Activated CD4-positive, alpha-beta T cell treated with anti-CD3 and anti-CD28 coated beads, Interleukin-2, amount 50 U/mL, for 48 hours (primary cell): ENCODE measurements around the gene MLLT10.

ENCODE experiments used
- DNase-seq, 2 experiments: peaks; one replicate each; pipeline ENCODE4 v3.0.0-alpha.2; 2020

Gene MLLT10

GRCh38 chr10:21517134-21518031, 16.6 kb upstream of the MLLT10 start:
- DNase-seq, result peak; percentile 32 to 47

DNA sequence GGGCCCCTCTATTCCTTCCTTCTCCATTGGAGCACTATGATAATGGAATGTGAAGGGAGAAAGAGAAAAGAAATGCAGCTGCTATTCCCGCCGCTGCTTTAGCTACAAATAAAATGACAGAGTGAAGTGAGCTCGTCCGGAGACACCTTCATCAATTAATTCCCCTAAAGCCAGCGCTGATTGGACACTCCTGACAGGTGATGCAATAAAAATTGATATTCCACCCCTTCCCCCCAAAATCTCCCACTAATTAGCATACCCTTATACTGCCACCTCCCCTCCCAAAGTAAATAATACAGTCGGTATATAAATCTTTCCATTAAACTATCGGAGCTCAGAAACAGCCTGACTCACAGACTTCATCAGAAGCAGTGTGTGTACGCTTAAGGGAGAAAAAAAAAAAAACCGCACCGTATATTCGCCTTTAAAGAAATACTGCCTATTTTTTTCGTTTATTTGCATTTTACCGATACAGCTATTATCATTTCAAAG, 15.8 kb upstream of the MLLT10 start:
- no peak for DNase-seq

GRCh38 chr10:21518641-21519396, 15.2 kb upstream of the MLLT10 start:
- no peak for DNase-seq

DNA sequence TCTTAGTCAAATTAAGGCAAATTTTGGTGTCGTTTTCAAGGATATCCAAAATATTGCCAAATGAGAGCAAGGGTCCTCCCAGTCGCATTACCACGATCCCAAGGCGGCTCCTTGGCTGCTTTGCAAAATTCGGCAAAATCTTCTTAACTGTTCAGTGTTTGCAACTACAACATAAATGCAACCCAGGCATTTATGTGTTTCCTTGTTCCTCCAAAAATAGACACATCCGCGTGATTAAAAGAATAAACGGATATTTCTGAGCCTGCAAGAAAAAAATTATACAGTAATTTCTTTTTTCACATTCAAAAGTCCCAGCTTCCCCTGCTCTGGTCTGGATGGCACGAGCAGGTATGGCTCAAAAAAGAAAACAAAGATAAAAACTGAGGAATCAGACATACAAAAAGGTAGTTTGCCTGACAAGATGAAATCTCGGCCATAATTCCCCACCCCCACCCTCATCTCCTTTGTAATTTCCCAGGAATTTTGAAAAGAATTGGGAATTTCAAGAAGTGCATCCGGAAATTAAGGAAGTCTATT, 14.6 kb upstream of the MLLT10 start:
- DNase-seq, result no peak

DNA sequence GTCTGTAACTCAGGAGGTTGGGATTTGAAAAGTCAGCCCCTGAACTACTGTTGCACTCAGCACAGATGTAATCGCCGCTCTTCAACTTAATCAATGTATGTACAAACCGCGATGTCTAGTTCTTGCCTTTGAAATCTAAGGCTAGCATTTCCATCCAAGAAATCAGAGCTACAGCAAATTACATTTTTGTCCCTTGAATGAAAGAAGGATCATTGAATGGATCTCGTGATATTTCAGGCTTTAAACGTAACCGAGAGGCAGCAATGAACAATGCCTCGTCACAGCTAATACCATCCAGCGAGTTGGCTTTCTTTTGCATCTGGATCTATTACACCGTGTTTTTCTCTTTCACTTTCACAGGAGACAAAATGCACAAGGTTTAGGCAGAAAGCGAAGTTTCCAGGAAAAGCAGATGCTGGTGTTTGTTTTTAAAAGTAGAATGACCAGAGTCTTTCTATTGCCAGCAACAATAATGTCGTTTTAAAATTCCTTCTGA, 14.0 kb upstream of the MLLT10 start:
- DNase-seq, result no peak

DNA sequence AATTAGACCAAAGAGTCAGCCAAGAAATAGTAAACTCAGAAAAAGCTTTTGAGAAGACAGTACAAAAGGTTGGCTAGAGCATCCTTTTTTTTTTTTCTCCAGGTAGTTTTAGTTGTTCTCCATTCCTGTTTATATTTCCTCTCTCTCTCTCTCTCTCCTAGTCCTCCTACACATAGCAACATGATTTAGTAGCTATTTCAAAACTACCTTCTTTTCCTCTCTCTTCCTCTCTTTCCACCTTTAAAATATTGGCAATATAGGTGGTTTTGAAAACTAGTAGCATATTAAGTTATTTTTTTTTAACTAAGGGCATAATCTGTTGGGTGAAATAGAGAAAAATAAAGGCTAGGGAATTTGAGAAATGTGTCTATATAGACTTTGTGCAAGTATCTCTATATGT, 13.5 kb upstream of the MLLT10 start:
- no peak for DNase-seq

DNA sequence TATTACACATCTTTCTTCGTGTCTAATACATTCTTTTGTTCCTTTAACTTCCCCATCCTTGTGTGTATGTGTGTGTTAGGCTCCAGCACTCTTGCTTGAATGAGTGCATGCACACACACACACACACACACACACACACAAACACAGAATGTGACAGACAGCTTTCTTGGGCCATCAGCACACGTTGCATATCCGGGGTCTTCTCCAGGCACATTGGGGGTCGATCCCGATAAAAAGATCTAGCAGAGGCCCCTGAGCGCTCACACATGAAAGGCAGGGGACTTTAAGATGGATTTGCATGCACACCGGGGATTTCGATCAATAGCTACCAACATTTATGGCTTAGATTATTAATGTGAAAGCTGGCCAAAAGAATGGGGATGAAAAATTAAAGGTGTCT, 13.1 kb upstream of the MLLT10 start:
- no peak for DNase-seq

DNA sequence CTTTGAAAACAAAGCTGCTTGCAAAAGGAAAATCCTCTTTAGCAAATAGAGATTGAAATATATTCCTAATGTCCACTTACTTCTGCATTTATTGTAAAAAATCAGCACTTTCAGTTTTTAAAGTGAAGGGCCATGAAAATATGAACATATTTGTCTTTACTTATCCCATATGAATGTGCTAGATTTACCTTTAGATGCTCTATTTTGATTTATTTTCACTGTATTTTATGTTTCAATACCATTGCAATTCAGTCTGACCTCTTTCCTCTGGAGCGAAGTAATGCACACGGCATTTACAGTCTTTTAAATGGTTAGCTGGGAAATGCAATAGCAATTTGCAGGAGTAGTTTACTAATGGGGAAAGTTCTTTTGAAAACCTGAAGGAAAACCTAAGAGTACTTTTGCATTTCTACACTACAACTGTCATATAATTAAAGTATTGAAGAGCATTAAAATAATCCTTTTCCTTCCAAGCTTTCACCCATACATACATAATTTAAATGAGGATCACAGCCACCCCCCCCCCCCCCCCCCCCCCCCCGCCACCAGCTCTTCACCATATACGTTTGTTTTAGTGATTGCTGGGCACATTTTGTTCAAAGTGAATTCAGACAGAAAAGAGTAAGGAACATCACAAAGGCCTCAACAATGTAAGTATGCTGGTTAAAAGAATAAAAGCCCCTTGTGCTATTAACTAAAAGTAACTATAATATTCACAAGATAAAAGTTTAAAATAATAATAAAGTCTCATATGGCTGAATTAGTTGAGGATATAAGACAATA, 12.1 kb upstream of the MLLT10 start:
- no peak for DNase-seq

DNA sequence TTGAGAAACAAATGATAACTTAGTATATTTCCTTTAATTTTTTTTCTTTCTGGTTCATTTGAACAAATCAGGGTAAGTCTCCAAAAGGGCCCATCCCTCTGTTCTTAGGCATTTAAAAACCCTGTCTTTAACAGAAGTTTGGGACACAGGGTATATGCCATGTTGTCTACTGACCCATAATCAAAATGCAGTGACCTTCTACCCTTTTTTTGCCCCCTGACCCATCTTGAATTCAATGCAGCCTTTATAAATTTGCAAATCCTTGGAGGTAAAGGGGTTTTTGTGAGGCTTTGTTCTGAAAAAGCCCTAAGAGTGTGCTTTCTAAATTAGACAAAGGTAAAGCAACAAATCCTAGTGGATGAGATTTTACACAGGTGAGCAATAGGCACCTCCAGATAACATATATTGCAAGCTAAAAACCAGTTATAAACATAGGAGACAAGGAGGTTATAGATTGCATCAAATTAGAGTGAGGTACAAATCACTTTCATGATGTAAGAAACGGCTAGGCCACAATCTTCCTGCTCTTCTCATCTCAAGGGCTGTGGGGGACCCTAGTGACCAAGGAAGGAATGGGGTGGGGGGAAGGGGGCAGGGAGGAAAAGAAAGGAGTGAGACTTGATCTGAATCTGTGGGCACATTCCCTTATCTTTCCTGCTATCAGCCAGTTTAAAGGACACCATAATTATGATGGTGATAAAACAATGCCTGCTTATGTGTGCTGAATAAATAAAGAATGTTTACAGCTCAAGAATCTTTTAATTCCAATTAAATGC, 11.2 kb upstream of the MLLT10 start:
- DNase-seq, result no peak

DNA sequence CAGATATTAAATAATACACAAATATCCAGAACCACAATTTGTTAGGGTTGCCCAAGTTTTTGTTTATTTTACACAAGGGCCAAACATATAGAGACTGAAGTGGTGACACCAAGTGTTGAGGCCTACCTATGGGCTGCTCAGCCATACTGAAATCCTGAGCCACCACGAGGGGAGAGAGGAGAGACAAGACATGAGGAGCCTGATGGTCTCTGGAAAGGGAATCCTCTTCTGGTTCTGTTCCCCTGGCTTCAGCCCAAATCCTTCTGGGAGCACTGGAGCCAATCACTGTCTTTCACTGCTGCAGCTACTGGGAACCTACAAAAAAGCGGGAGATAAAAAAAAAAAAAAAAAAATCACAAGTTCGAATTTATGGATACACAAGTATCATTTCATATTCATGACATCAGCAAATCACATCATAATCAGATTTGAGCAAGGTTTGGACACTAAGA, 10.4 kb upstream of the MLLT10 start:
- no peak for DNase-seq

GRCh38 chr10:21524131-21524525, 9.9 kb upstream of the MLLT10 start:
- DNase-seq, result no peak

GRCh38 chr10:21524526-21525366, 9.3 kb upstream of the MLLT10 start:
- DNase-seq, result no peak

GRCh38 chr10:21525367-21526187, 8.5 kb upstream of the MLLT10 start, which contains the start of gene SKIDA1:
Gene SKIDA1 (minus strand): TSS chr10:21525682. CDS start chr10:21517822, 7,860 bp downstream.
- DNase-seq, result peak; percentile 72 to 79

DNA sequence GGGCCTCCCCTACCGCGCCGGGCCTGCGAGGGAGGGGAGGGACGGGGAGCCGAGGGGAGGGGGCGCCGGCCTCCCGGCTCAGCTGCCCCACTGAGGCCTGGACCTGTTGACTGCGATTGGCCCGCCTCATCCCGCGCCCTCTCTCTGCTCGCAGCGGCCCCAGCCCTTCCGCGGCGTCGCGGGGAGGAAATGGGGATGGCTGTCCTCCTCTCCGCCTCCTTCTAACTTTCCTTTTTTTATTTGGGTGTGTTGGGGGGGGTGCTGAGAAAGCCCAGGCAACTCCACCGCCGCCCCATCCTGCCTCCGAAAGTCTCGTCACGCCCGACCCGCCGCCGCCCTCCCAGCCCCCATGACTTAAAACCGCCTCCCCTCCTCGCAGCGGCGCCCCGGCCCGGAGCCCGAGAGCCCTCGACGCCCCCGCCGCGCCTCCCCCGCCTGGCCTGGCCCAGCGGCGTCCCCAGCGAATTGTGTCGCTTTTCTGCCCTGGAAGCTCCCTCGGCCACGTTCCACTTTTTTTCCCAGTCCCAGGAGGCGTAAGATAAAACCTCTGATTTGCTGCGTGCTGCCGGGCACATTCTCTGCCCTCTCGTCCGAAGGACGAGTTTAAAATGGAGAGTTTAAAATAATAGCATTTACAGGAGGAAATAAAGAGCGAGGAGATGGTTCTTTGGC, 7.7 kb upstream of the MLLT10 start:
- DNase-seq, result peak; percentile 66 to 69

- peak; percentile 53 to 60 for DNase-seq
These were observed 7.0 kb upstream of the MLLT10 start for GRCh38 chr10:21526860-21527597.

GRCh38 chr10:21527598-21528235, 6.3 kb upstream of the MLLT10 start:
- DNase-seq, result no peak

DNA sequence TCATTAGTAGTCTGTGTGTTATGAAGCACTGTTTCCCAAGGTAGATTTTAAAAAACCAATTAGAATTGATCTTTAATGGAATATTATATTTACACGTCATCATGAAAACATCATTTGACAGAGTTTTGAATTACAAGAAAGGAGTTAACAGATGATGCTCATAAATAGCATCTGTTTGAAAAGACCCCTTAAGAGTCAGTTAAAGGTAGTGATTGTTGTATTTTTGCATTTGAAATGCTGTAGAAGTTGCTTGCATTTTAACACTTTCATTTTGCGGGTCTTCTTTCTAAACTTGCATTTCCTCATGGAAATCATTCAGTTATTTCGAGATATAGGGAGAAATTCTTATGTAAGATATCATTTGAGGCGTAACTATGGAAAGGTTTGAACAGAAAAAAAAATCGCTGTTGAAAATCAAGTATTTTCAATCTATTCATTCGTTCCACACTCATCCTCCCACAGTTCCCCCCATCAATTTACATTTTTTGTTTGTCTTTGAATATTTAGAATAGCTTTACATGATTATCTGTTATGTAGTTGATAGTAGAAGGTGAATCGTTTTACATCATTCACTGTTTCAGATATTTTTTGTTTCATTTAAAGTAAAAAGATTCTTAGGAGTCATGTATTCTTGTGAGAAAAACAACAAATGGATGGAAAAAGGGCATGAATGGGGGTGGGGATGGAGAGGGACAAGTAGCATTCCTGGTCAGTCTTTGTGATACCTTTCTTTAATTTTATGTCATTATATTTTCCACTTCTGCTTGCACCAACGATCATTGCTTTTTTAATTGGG, 5.6 kb upstream of the MLLT10 start:
- DNase-seq, result no peak
